Hepatocyte (in vitro differentiated cells): ENCODE data around the gene TENM4. TPM values are rescaled to one million over a fixed set of nuclear protein-coding genes. Genes with fewer than 3 reads are reported as not detected.
A peak's percentile ranks its signal among the peaks of the same experiment; 100 is the strongest.

Source experiments
- DNase-seq: peaks from one replicate; pipeline ENCODE4 v3.0.0-alpha.2; 2016; ENCODE audit warnings: low spot score
- H2AFZ ChIP-seq: fragments of 200-600 bp; sonication (generic); 2 replicates; pipeline ENCODE4 v1.6.0; 2016; ENCODE audit warnings: antibody characterized with exemption, mild to moderate bottlenecking
- H3K27ac ChIP-seq: fragments of 200-600 bp; sonication (generic); 2 replicates; pipeline ENCODE4 v1.5.1; 2016; ENCODE audit warnings: mild to moderate bottlenecking
- H3K27me3 ChIP-seq: fragments of 200-600 bp; sonication (generic); 2 replicates; pipeline ENCODE4 v1.6.1; 2016
- H3K36me3 ChIP-seq: fragments of 200-600 bp; sonication (generic); replicated peaks from 2 replicates; pipeline ENCODE4 v1.5.1; 2016; ENCODE audit warnings: low read depth; ENCODE audit not compliant: insufficient read depth
- H3K4me1 ChIP-seq: fragments of 200-600 bp; sonication (generic); 2 replicates; pipeline ENCODE4 v1.5.1; 2016; ENCODE audit warnings: mild to moderate bottlenecking, moderate library complexity; ENCODE audit not compliant: insufficient read depth
- H3K4me2 ChIP-seq: fragments of 200-600 bp; sonication (generic); 2 replicates; pipeline ENCODE4 v1.6.0; 2016
- H3K4me3 ChIP-seq: fragments of 200-600 bp; sonication (generic); 2 replicates; pipeline ENCODE4 v1.5.1; 2016; ENCODE audit warnings: mild to moderate bottlenecking
- H3K79me2 ChIP-seq: fragments of 200-600 bp; sonication (generic); 2 replicates; pipeline ENCODE4 v1.6.0; 2017; ENCODE audit warnings: mild to moderate bottlenecking
- H3K9me2 ChIP-seq: fragments of 200-600 bp; sonication (generic); replicated peaks from 2 replicates; pipeline ENCODE4 v1.6.0; 2017; ENCODE audit warnings: mild to moderate bottlenecking; ENCODE audit not compliant: insufficient read depth
- H3K9me3 ChIP-seq: fragments of 200-600 bp; sonication (generic); 2 replicates; pipeline ENCODE4 v1.5.1; 2016; ENCODE audit warnings: low read depth, mild to moderate bottlenecking
- H4K20me1 ChIP-seq: fragments of 200-600 bp; sonication (generic); 2 replicates; pipeline ENCODE4 v1.6.0; 2016; ENCODE audit warnings: mild to moderate bottlenecking; ENCODE audit not compliant: insufficient read depth, poor library complexity, severe bottlenecking
- EZH2 ChIP-seq: fragments of 200-600 bp; sonication (generic); IDR thresholded peaks from 2 replicates; pipeline ENCODE4 v1.6.1; 2016; ENCODE audit warnings: antibody characterized with exemption, mild to moderate bottlenecking, borderline replicate concordance
- EZH2phosphoT487 ChIP-seq: fragments of 200-600 bp; sonication (generic); IDR thresholded peaks from one replicate; pipeline ENCODE4 v1.6.1; 2018; ENCODE audit warnings: antibody characterized with exemption, mild to moderate bottlenecking, low read depth, moderate library complexity; ENCODE audit not compliant: unreplicated experiment, severe bottlenecking
- WGBS: methylation state at CpG from one replicate; pipeline ENCODE4 v1.1.6; 2016; ENCODE audit warnings: low lambda C conversion rate; ENCODE audit errors: missing lambda C conversion rate; 5-methylcytosine and 5-hydroxymethylcytosine counted together
- polyA plus RNA-seq: library from polyadenylated mRNA; unstranded; fragments of >200 nt; fragmentation: Nextera tagmentation; extraction: Ambion mirVana; gene quantifications from 2 replicates; pipeline ENCODE4 v1.2.1, GENCODE V29; 2016
- total RNA-seq: library from RNA; depleted of rRNA; stranded (reverse); fragments of >200 nt; gene quantifications from 2 replicates; pipeline ENCODE4 v1.2.3, GENCODE V29; 2014
- TF ChIP-seq, protein P1 (sequence below): fragments of 200-600 bp; sonication (generic); IDR thresholded peaks from 2 replicates; pipeline ENCODE4 v1.5.1; 2016; ENCODE audit warnings: antibody characterized with exemption, mild to moderate bottlenecking; ENCODE audit not compliant: poor library complexity

Gene TENM4
- total and polyA plus RNA-seq, 2 experiments from 2014 or later: 18.4 to 18.7 TPM

DNA sequence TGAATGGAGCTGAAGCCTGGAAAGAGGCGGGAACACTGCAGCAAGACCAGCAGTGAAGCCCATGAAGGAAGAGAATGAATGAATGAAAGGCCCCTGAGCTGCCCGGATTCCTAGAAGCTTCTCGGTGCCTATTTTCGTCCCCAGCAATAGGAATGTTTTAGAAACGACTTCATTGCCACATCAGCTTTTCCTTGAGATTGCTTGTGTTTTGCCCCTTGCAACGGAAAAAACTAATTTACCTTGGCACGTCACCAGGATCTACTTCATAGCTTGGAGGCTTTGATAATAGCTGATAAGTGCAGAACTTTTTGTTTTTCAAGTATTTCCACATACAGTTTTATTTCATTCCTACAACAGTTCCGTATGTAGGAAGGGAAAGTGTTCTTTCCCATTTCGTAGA is 617.2 kb downstream of the TENM4 start:
- no peaks in the 10 kb centered on the region for H4K20me1 ChIP-seq
- no peak overlapping the region for H3K4me2 ChIP-seq
- 87% methylated on average over 9 of the region's 9 CpGs for WGBS
- no peaks in the 10 kb centered on the region for H3K9me3 ChIP-seq
- no peaks in the 10 kb centered on the region for H3K9me2 ChIP-seq
- no peaks in the 10 kb centered on the region for H3K36me3 ChIP-seq
- H3K79me2 ChIP-seq: no peaks in the 10 kb centered on the region
- TF ChIP-seq EZH2phosphoT487 (no peak), EZH2 (no peak)
- TF ChIP-seq, protein P1, sequence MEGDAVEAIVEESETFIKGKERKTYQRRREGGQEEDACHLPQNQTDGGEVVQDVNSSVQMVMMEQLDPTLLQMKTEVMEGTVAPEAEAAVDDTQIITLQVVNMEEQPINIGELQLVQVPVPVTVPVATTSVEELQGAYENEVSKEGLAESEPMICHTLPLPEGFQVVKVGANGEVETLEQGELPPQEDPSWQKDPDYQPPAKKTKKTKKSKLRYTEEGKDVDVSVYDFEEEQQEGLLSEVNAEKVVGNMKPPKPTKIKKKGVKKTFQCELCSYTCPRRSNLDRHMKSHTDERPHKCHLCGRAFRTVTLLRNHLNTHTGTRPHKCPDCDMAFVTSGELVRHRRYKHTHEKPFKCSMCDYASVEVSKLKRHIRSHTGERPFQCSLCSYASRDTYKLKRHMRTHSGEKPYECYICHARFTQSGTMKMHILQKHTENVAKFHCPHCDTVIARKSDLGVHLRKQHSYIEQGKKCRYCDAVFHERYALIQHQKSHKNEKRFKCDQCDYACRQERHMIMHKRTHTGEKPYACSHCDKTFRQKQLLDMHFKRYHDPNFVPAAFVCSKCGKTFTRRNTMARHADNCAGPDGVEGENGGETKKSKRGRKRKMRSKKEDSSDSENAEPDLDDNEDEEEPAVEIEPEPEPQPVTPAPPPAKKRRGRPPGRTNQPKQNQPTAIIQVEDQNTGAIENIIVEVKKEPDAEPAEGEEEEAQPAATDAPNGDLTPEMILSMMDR: no peak
- no peak for DNase-seq
- no peak overlapping the region for H3K27ac ChIP-seq
- no peaks in the 10 kb centered on the region for H3K27me3 ChIP-seq
- H3K4me1 ChIP-seq: peaks cover 8% of the 10 kb centered on the region
- H3K4me3 ChIP-seq: no peak overlapping the region
- no peak overlapping the region for H2AFZ ChIP-seq

DNA sequence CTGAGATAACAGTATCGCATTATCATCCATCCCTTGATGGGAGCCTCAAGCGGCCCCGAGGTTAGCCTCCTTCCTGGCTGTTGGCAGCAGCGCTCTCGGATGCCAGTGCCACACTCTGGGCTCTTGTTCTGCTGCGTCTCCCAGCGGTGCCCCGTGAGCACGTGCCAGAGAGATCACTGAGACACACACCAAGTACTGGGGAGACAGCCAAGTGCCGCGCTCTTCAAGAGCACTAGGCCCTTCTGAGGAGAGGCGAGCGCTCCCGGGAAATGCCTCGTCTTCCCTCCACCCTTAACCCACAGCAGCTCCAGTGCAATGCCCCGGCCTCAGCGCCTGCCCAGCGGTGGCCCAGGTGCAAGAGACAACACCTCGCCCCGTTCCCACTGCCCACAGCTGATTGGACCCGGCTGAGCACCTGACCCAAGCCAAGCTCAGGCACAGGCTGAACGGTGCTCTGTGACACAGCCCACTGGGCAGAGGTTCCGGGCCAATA is 617.9 kb downstream of the TENM4 start:
- H3K36me3 ChIP-seq: no peaks in the 10 kb centered on the region
- WGBS: 97% methylated on average over 22 of the region's 23 CpGs
- no peak overlapping the region for H3K4me2 ChIP-seq
- H3K27me3 ChIP-seq: no peaks in the 10 kb centered on the region
- no peaks in the 10 kb centered on the region for H4K20me1 ChIP-seq
- TF ChIP-seq, protein P1: no peak
- TF ChIP-seq EZH2phosphoT487: no peak
- no peak for TF ChIP-seq EZH2
- H3K9me3 ChIP-seq: no peaks in the 10 kb centered on the region
- H3K79me2 ChIP-seq: no peaks in the 10 kb centered on the region
- H3K4me1 ChIP-seq: peaks cover 8% of the 10 kb centered on the region
- H3K4me3 ChIP-seq: no peak overlapping the region
- H3K27ac ChIP-seq: no peak overlapping the region
- DNase-seq: no peak
- H2AFZ ChIP-seq: no peak overlapping the region
- H3K9me2 ChIP-seq: no peaks in the 10 kb centered on the region

DNA sequence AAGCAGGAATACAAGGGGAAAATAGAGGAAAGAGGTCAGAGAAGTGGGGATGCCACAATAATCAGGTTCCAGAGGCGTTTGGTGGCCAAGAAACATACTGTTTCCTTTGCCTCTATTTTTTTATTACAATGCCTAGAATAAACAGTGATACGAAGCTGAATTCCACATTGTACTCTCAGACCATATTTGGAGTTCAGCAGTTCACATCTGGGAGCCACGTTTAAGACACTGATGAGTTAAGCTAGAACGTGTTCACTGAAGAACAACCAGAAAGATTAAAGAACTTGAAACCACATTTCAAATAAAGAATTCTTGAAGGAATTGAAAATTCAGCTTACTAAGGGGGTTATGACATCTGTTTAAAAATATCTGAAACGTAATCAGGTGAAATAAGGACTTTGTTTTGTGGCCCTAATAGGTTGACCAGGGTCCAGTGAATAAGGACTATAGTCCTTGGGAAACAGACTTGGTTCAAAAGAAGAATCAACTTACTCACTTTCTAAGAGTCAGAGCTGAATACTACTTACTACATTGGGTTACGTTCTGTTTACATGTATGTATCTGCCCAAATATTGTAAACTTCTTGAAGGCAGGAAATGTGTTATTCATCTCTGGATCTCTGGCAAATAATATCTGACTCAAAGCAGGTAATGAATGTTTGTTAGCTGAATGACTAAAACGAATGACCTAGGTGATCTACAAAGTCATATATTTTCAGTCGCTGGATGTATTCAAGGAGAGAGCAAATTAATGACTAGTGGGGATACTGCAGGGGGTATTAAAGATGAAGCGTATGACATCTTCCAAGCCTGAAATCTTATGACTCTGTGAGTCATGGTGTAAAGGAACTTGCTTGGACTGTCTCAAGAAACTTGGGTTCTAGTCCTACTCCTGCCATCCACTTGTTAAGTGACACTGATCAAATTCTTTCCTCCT is 619.2 kb downstream of the TENM4 start:
- WGBS: 70% methylated on average over 9 of the region's 9 CpGs
- DNase-seq: no peak

More for the DNA sequence above, 619.2 kb downstream of the TENM4 start:
- Histone ChIP-seq H2AFZ (no peak overlapping the region), H3K79me2 (no peaks in the 10 kb centered on the region), H3K9me3 (no peaks in the 10 kb centered on the region), H3K9me2 (no peaks in the 10 kb centered on the region), H3K4me2 (no peak overlapping the region), H3K36me3 (no peaks in the 10 kb centered on the region), H3K4me1 (peaks cover 8% of the 10 kb centered on the region), H3K27me3 (no peaks in the 10 kb centered on the region), H3K27ac (peak overlapping the region; percentile 36), H3K4me3 (no peak overlapping the region), H4K20me1 (no peaks in the 10 kb centered on the region)
- TF ChIP-seq, protein P1: no peak
- no peak for TF ChIP-seq EZH2
